A673 (cell line): Measurements from ENCODE around the gene RASSF8.

Source experiments
- CTCF ChIP-seq: fragments of 300-800, 200-600 bp; sonication (generic); conservative IDR thresholded peaks from 2 replicates; pipeline ENCODE4 v1.5.1; 2017; ENCODE audit warnings: low read depth, mild to moderate bottlenecking, antibody characterized with exemption, low read length, moderate library complexity, mixed read lengths
- EZH2 ChIP-seq: fragments of 200-600 bp; sonication (generic); IDR thresholded peaks from 2 replicates; pipeline ENCODE4 v1.6.1; 2017; ENCODE audit warnings: borderline replicate concordance, low read depth, mild to moderate bottlenecking, mixed read lengths, antibody characterized with exemption, low read length; ENCODE audit not compliant: poor library complexity, severe bottlenecking

GRCh38 chr12:25986180-25986579, 27.7 kb downstream of the RASSF8 start:
- TF ChIP-seq CTCF: no peak
- no peak for TF ChIP-seq EZH2
